GM13976 (cell line): Measurements from ENCODE around the gene PARVB.

Experiments
- DNase-seq: peaks from one replicate; pipeline ENCODE4 v3.0.0; 2012; ENCODE audit warnings: low spot score
- in situ Hi-C: fragments of 300-500 bp; cut with MboI; formaldehyde crosslinking; loops from one replicate; pipeline ENCODE4 v1.12.0; 2022; ENCODE audit warnings: low sequenced_read_pairs, mixed read lengths, inconsistent platforms; ENCODE audit not compliant: unreplicated experiment
- TF ChIP-seq, protein P1 (sequence below): IDR thresholded peaks from 2 replicates; pipeline ENCODE4 v1.5.1; 2012; ENCODE audit warnings: borderline replicate concordance, mild to moderate bottlenecking; ENCODE audit not compliant: insufficient read depth; ENCODE audit errors: extremely low read depth, missing control alignments, control extremely low read depth

PARVB gene

DNA sequence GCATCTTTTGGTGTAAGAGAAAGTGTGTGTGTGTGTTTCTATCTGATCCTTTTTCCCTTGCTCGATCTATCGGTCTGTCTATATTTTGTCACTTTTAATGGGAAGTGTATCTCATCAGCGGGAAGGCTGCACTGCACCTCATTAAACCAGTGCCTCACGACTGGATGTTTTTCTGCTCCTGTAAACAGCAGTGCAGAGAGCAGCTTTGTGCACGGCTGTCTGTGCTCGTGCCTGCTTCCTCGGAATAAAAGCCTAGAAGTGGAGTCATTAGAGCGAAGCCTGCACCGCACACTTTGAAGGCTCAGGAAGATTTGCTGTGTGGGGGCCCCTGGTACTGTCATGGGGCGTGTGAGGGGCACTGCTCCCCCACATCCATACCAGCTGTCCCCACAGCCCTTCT is 129.6 kb downstream of the PARVB start:
- TF ChIP-seq, protein P1, sequence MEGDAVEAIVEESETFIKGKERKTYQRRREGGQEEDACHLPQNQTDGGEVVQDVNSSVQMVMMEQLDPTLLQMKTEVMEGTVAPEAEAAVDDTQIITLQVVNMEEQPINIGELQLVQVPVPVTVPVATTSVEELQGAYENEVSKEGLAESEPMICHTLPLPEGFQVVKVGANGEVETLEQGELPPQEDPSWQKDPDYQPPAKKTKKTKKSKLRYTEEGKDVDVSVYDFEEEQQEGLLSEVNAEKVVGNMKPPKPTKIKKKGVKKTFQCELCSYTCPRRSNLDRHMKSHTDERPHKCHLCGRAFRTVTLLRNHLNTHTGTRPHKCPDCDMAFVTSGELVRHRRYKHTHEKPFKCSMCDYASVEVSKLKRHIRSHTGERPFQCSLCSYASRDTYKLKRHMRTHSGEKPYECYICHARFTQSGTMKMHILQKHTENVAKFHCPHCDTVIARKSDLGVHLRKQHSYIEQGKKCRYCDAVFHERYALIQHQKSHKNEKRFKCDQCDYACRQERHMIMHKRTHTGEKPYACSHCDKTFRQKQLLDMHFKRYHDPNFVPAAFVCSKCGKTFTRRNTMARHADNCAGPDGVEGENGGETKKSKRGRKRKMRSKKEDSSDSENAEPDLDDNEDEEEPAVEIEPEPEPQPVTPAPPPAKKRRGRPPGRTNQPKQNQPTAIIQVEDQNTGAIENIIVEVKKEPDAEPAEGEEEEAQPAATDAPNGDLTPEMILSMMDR = no peak
- in situ Hi-C loops = no loop called here
- DNase-seq = no peak

DNA sequence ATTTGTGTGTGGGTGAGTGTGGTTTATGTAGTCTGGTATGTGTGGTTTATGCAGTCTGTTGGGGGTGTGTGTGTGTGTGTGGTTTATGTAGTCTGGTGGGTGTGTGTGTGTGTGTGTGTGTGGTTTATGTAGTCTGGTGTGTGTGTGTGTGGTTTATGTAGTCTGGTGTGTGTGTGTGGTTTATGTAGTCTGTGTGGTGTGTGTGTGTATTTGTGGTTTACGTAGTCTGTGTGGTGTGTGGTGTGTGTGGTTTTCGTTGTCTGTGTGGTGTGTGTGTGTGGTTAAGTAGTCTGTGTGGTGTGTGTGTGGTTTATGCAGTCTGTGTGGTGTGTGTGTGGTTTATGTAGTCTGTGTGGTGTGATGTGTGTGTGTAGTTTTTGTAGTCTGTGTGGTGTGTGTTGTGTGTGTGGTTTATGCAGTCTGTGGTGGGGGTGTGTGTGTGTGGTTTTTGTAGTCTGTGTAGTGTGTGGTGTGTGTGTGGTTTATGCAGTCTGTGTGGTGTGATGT is 130.4 kb downstream of the PARVB start:
- no peak for DNase-seq
- TF ChIP-seq, protein P1 = no peak
- in situ Hi-C loops = no loop called here

DNA sequence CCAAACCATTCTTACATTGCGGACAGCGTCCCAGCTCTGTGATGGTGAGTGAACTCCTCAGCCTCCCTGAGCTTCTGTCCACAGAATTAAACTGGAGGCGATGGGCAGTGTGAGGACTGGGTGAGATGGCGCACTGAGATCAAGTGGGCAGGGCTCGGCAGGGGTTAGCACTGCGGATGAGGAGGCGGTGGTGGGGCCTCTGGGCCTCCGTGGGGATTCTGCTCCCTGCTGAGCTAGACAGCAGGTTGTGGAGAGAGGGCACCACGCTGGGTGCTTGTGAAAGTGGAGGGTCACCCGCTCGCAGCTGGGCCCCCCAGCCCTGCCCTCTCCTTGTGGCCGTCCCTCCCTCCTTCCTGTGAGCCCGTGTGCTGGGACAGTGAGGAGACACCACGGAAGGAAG is 131.0 kb downstream of the PARVB start:
- in situ Hi-C loops = no loop called here
- no peak for DNase-seq
- TF ChIP-seq, protein P1 = no peak

DNA sequence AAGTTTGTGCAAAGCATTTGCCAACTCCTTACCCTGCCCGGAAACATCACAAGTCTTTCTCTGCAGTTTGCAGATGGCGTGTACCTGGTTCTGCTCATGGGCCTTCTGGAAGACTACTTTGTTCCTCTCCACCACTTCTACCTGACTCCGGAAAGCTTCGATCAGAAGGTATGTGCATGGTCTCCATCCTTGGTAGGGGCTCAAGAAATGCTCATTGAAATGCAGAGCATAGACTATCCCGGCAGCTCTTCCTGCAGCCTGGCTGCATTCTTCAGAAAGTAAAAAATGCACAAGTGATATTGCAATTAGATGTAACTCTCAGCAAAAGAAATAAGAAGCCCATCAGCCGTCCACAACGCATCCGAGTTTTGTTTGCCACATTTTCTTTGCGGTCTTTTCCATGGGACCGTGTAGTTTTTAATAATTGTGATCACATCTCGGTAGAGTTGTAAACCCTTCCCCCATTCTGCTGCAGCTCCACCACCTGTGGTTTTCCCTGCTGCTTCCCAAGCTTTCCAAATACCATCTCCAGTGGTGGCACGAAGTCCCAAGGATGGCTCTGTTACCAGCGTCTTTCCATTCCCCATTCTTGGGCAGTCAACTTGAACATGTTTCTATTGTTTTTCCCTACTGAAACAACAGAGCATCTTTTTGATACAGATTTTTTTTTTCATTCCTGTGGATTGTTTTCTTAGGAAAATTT is 134.0 kb downstream of the PARVB start:
- in situ Hi-C loops = no loop called here
- TF ChIP-seq, protein P1 = no peak
- no peak for DNase-seq

DNA sequence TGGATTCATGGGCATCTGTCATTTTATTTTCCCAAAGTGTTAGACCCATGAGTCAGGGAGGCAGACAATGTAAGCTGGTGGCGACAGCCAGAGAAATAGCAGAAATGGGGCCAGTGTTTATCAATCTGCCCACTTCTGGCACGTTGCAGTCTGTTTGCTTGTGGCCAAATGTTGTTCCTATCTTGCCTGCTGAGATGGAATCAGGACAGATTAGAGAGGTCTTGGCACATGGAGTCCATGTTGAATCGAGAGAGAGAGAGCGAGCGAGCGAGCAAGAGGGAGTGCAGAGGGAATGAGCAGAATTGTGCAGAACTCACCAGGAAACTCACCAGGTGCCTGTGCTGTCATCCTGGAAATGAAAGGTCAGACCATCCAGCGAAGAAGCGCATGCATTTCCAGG is 134.7 kb downstream of the PARVB start:
- DNase-seq = no peak
- in situ Hi-C loops = no loop called here
- TF ChIP-seq, protein P1 = no peak

DNA sequence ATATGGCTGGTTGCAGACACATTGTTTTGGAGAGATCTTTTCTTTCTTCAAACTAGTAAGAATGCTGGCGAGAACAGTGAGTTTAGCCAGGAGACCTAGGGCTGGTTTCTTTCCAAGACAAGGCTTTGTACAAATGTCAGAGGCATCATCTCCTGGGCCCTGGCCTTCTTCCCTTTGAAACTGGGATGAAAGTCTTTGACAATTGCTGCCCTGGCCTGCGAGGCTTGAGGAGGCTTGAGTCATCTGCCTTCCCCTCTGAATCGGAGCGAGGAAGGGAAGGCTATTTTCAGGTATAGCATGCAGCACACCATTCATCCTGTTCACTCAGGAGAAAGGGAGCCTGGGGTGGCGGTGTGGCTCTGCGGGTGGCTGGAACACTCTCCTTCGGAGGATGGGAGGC is 135.1 kb downstream of the PARVB start:
- in situ Hi-C loops = no loop called here
- no peak for DNase-seq
- TF ChIP-seq, protein P1 = no peak
